H1 (cell line): ENCODE data around the gene IKBIP. TPM values are rescaled to one million over a fixed set of nuclear protein-coding genes. Genes with fewer than 3 reads are reported as not detected.

Source experiments
- CTCF ChIA-PET: fragments of 300-600 bp; sonication (Branson Sonifier 250); formaldehyde crosslinking; loops from one replicate; lab custom pipeline; 2021; ENCODE audit not compliant: partially characterized antibody; lab: Charles Lee
- POLR2A ChIA-PET: fragments of 300-600 bp; sonication (Branson Sonifier 250); formaldehyde crosslinking; loops from one replicate; lab custom pipeline; 2021; ENCODE audit warnings: inconsistent platforms; ENCODE audit not compliant: partially characterized antibody; lab: Charles Lee
- DNase-seq, 2 experiments: peaks; one replicate each; pipeline versions ENCODE4 v3.0.0 to v3.0.0-alpha.2; 2010 to 2022; ENCODE audit warnings: low spot score in 2 of 2, low read depth in 1 of 2, mixed read lengths in 1 of 2
- FAIRE-seq: peaks from 2 replicates; lab custom pipeline; 2011; peaks lifted over from hg19 to GRCh38; lab: Jason Lieb, UNC
- H2AFZ ChIP-seq: 2 replicates; pipeline ENCODE4 v1.8.1; 2012; ENCODE audit warnings: low read length, inconsistent platforms
- H2AK5ac ChIP-seq: 2 replicates; pipeline ENCODE4 v1.6.1; 2013; ENCODE audit warnings: low read depth, low read length
- H2BK120ac ChIP-seq: replicated peaks from 2 replicates; pipeline ENCODE3; 2013; ENCODE audit warnings: low read depth, low read length, inconsistent platforms
- H2BK12ac ChIP-seq: 2 replicates; pipeline ENCODE4 v1.6.1; 2013; ENCODE audit warnings: low read depth, low read length
- H2BK15ac ChIP-seq: 2 replicates; pipeline ENCODE4 v1.6.1; 2013; ENCODE audit warnings: low read length
- H2BK20ac ChIP-seq: 2 replicates; pipeline ENCODE4 v1.6.1; 2013; ENCODE audit warnings: low read length
- H2BK5ac ChIP-seq: 2 replicates; pipeline ENCODE4 v1.6.1; 2013; ENCODE audit warnings: low read depth, low read length
- H3K14ac ChIP-seq: 2 replicates; pipeline ENCODE4 v1.6.1; 2013; ENCODE audit warnings: inconsistent platforms; ENCODE audit not compliant: insufficient read length
- H3K18ac ChIP-seq: 2 replicates; pipeline ENCODE4 v1.6.1; 2013; ENCODE audit warnings: low read length; ENCODE audit errors: extremely low read depth
- H3K23ac ChIP-seq: 2 replicates; pipeline ENCODE4 v1.6.1; 2013; ENCODE audit warnings: inconsistent platforms; ENCODE audit not compliant: insufficient read length
- H3K23me2 ChIP-seq: 2 replicates; pipeline ENCODE4 v1.6.1; 2013; ENCODE audit warnings: low read depth, low read length
- H3K27ac ChIP-seq: 2 replicates; pipeline ENCODE4 v1.6.1; 2011; ENCODE audit warnings: low read depth, low read length, inconsistent platforms
- H3K27me3 ChIP-seq, 4 experiments: replicated peaks in 1 of 4; 1 replicate in 1 of 4; 2 replicates in 3 of 4; pipeline versions ENCODE4 v1.6.1 to v1.8.1; 2011 to 2013; ENCODE audit warnings: low read length in 3 of 4, mild to moderate bottlenecking in 3 of 4, inconsistent platforms in 2 of 4, mixed read lengths in 2 of 4, moderate library complexity in 1 of 4; ENCODE audit not compliant: control insufficient read depth in 3 of 4, insufficient read depth in 3 of 4; ENCODE audit errors: extremely low read depth in 1 of 4
- H3K36me3 ChIP-seq, 4 experiments: 2 replicates each; pipeline versions ENCODE4 v1.6.1 to v1.8.1; 2011 to 2013; ENCODE audit warnings: mild to moderate bottlenecking in 4 of 4, low read length in 3 of 4, moderate library complexity in 2 of 4, control low read depth in 1 of 4, inconsistent platforms in 1 of 4; ENCODE audit not compliant: insufficient read depth in 4 of 4, control insufficient read depth in 2 of 4
- H3K4ac ChIP-seq: replicated peaks from 2 replicates; pipeline ENCODE3; 2013; ENCODE audit warnings: low read length, low read depth, mixed read lengths, inconsistent platforms; ENCODE audit not compliant: insufficient read length
- H3K4me1 ChIP-seq, 4 experiments: replicated peaks in 1 of 4; 1 replicate in 1 of 4; 2 replicates in 3 of 4; pipeline versions ENCODE4 v1.6.1 to v1.8.1; 2011 to 2013; ENCODE audit warnings: low read length in 3 of 4, inconsistent platforms in 2 of 4, mixed read lengths in 1 of 4; ENCODE audit not compliant: insufficient read depth in 4 of 4, control insufficient read depth in 3 of 4
- H3K4me2 ChIP-seq, 2 experiments: 2 replicates each; pipeline versions ENCODE4 v1.6.1 to v1.8.1; 2011 to 2013; ENCODE audit warnings: low read depth in 2 of 2, low read length in 2 of 2, control low read depth in 1 of 2, inconsistent platforms in 1 of 2, mild to moderate bottlenecking in 1 of 2; ENCODE audit not compliant: insufficient read depth in 1 of 2
- H3K4me3 ChIP-seq, 4 experiments: fragments of 200-600, 300-600 bp in 1 of 4; sonication (generic), shearing (Covaris generic), sonication (Bioruptor Twin) in 1 of 4; 2 replicates each; pipeline versions ENCODE4 v1.5.1 to v1.8.1; 2011 to 2016; ENCODE audit warnings: low read length in 4 of 4, low read depth in 3 of 4, control low read depth in 2 of 4, inconsistent platforms in 2 of 4, mild to moderate bottlenecking in 2 of 4, mixed read lengths in 1 of 4, moderate library complexity in 1 of 4; ENCODE audit not compliant: insufficient read depth in 2 of 4; ENCODE audit errors: extremely low read depth in 1 of 4
- H3K56ac ChIP-seq: replicated peaks from 2 replicates; pipeline ENCODE3; 2013; ENCODE audit warnings: low read depth, mild to moderate bottlenecking, mixed read lengths, low read length, inconsistent platforms; ENCODE audit not compliant: insufficient read length
- H3K79me1 ChIP-seq: 2 replicates; pipeline ENCODE4 v1.6.1; 2013; ENCODE audit warnings: low read depth, low read length, control low read depth
- H3K79me2 ChIP-seq, 2 experiments: 2 replicates each; pipeline versions ENCODE4 v1.6.1 to v1.8.1; 2012 to 2013; ENCODE audit warnings: low read length in 2 of 2, mild to moderate bottlenecking in 2 of 2, inconsistent platforms in 1 of 2; ENCODE audit not compliant: insufficient read depth in 2 of 2, control insufficient read depth in 1 of 2
- H3K9ac ChIP-seq, 4 experiments: replicated peaks in 1 of 4; 1 replicate in 1 of 4; 2 replicates in 3 of 4; pipeline versions ENCODE4 v1.6.1 to v1.8.1; 2011 to 2013; ENCODE audit warnings: low read depth in 3 of 4, low read length in 3 of 4, control low read depth in 2 of 4, mild to moderate bottlenecking in 2 of 4, moderate library complexity in 2 of 4, inconsistent platforms in 1 of 4; ENCODE audit errors: extremely low read depth in 1 of 4
- H3K9me3 ChIP-seq, 2 experiments: 2 replicates each; pipeline versions ENCODE4 v1.6.1 to v1.8.1; 2012 to 2013; ENCODE audit warnings: mild to moderate bottlenecking in 2 of 2, moderate library complexity in 2 of 2, control low read depth in 1 of 2, inconsistent platforms in 1 of 2, low read depth in 1 of 2, low read length in 1 of 2, mixed read lengths in 1 of 2; ENCODE audit not compliant: insufficient read depth in 2 of 2
- H4K20me1 ChIP-seq, 2 experiments: replicated peaks in 1 of 2; 2 replicates each; pipeline versions ENCODE3 to v1.8.1; 2011 to 2013; ENCODE audit warnings: inconsistent platforms in 2 of 2, low read length in 2 of 2, mild to moderate bottlenecking in 1 of 2; ENCODE audit not compliant: insufficient read depth in 2 of 2, control insufficient read depth in 1 of 2
- H4K5ac ChIP-seq: 2 replicates; pipeline ENCODE4 v1.6.1; 2013; ENCODE audit warnings: low read length, low read depth, mixed read lengths, inconsistent platforms; ENCODE audit not compliant: insufficient read length
- H4K8ac ChIP-seq: 2 replicates; pipeline ENCODE4 v1.8.0; 2013; ENCODE audit warnings: mild to moderate bottlenecking, moderate library complexity, low read length, inconsistent platforms; ENCODE audit not compliant: insufficient read depth; ENCODE audit errors: extremely low read depth
- H4K91ac ChIP-seq: replicated peaks from 2 replicates; pipeline ENCODE3; 2013; ENCODE audit warnings: low read length, mixed read lengths, inconsistent platforms; ENCODE audit not compliant: insufficient read length
- RFX5 ChIP-seq: IDR thresholded peaks from 2 replicates; pipeline ENCODE4 v1.6.1; 2011; ENCODE audit warnings: low read depth, low read length, improper control_type of control experiment, borderline replicate concordance
- SIRT6 ChIP-seq: IDR thresholded peaks from one replicate; pipeline ENCODE4 v1.7.1; 2012; ENCODE audit warnings: low read length, inconsistent platforms
- YY1 ChIP-seq: IDR thresholded peaks from 2 replicates; pipeline ENCODE4 v1.6.1; 2011; ENCODE audit warnings: low read depth, mild to moderate bottlenecking, low read length
- WGBS, 2 experiments: shearing (Covaris generic) in 1 of 2; methylation state at CpG; one replicate each; pipeline versions ENCODE4 v1.1.6 to v1.1.7; 2013 to 2015; ENCODE audit warnings: low lambda C conversion rate in 2 of 2, mixed read lengths in 2 of 2, inconsistent platforms in 1 of 2, low coverage in 1 of 2, missing lambda C conversion rate in 1 of 2; ENCODE audit not compliant: insufficient replicate concordance in 2 of 2, insufficient coverage in 1 of 2, insufficient read length in 1 of 2; ENCODE audit errors: extremely low coverage in 1 of 2, missing lambda C conversion rate in 1 of 2; 5-methylcytosine and 5-hydroxymethylcytosine counted together
- polyA plus RNA-seq, 7 experiments: library from polyadenylated mRNA; depleted of rRNA in 3 of 7; stranded (reverse) in 5 of 7; unstranded in 2 of 7; fragments of >200 nt in 5 of 7; fragments of 200-250 nt in 2 of 7; gene quantifications; 1 replicate in 5 of 7; 2 replicates in 1 of 7; 4 replicates in 1 of 7; pipeline versions ENCODE4 v1.2.1 to v1.2.3, GENCODE V29; 2011 to 2013; ENCODE audit warnings: missing spikeins in 2 of 7, mixed read lengths in 2 of 7
- total RNA-seq: library from RNA; stranded (reverse); fragmentation: NEBNext Ultra II Directional; extraction: Animal tissue kit (Norgen Biotek cat#: 25700); gene quantifications from 2 replicates; pipeline ENCODE4 v1.2.1, GENCODE V29; 2021

The IKBIP gene
- total and polyA plus RNA-seq, 2 of the 8 experiments (the other 6 are each of a cell fraction or from before 2014, with no cell fraction given): 2.7 to 12.4 TPM

DNA sequence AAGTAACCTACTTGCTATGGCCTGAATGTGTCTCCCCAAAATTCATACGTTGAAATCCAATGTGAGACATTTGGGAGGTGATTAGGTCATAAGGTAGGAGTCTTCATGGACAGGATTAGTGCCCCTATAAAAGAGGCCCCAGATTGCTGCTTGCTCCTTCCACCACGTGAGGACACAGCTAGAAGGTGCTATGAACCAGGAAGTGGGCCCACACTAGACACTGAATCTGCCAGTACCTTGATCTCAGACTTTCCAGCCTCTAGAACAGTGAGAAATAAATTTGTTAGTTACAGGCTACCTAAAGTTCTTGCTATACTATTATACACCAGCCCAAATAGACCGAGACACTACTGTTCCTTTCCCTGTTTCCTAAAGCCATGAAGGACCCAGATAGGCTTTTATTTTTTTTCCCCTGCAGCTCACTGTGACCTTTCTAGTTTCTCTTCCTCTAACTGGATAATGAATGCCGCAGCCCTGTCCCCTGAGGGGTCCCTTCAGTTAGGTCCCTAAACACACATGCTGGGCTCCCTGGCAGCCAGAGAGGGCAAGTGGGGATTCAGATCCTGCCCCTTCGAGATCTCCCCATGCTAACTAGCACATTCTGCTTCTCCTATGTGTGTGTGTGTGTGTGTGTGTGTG, 31.8 kb downstream of the IKBIP start:
- Histone ChIP-seq H3K14ac (no peak overlapping the region), H3K4me3 (no peak overlapping the region), H3K9ac (no peak overlapping the region), H2BK120ac (no peak overlapping the region), H2BK5ac (no peak overlapping the region), H3K27me3 (no peaks in the 10 kb centered on the region), H3K56ac (no peak overlapping the region), H3K4ac (no peak overlapping the region), H4K8ac (no peak overlapping the region), H3K9me3 (no peaks in the 10 kb centered on the region), H3K23ac (no peak overlapping the region), H3K23me2 (no peaks in the 10 kb centered on the region), H3K27ac (no peak overlapping the region), H2BK20ac (no peak overlapping the region), H4K20me1 (no peaks in the 10 kb centered on the region), H3K18ac (no peak overlapping the region), H2AK5ac (no peak overlapping the region), H3K79me2 (no peaks in the 10 kb centered on the region)
- DNase-seq: no peak
- ChIA-PET POLR2A (interaction anchor here (0.6 kb wide), 1 partner anchor 13 kb away, joined by 3 read pairs; no protein-coding TSS in a partner anchor), CTCF (interaction anchor here (0.9 kb wide), 1 partner anchor 46 kb away, joined by 3 read pairs; no protein-coding TSS in a partner anchor)
- no peak for TF ChIP-seq SIRT6
- no peak for TF ChIP-seq RFX5
- no peak for TF ChIP-seq YY1
- TF ChIP-seq, all 59 proteins: peak for 0
- no peak overlapping the region for H2BK12ac ChIP-seq
- H3K79me1 ChIP-seq: no peaks in the 10 kb centered on the region
- H4K91ac ChIP-seq: no peak overlapping the region
- WGBS, 2 experiments: 77% methylated on average over 5 of the region's 5 CpGs; no CpG with 5 or more reads in 1 of the 2 experiments
- no peaks in the 10 kb centered on the region for H3K4me1 ChIP-seq
- H2BK15ac ChIP-seq: no peak overlapping the region
- H3K4me2 ChIP-seq: no peak overlapping the region
- H3K36me3 ChIP-seq: no peaks in the 10 kb centered on the region
- H4K5ac ChIP-seq: no peak overlapping the region
- FAIRE-seq: no peak
- no peak overlapping the region for H2AFZ ChIP-seq
